Mesenteric fat pad (tissue), 1 donor: Measurements from ENCODE around the gene PRPS1L1. TPM values are rescaled to one million over a fixed set of nuclear protein-coding genes. Genes with fewer than 3 reads are reported as not detected.

Experiments
- total RNA-seq: library from RNA; stranded (reverse); fragmentation: NEBNext Ultra II Directional; extraction: Animal tissue kit (Norgen Biotek cat#: 25700); gene quantifications from one replicate; pipeline ENCODE4 v1.2.1, GENCODE V29; 2021
- donor health status: DM: yes; HTN: yes; CAD: no.

Gene PRPS1L1
- total RNA-seq, 1 donor from 2014 or later = not detected

Other genes with a start within 250 kb of the PRPS1L1 start
- gene SNX13, start 87.4 kb downstream of the PRPS1L1 start, total RNA-seq = 65.8 TPM